ENCODE measurements around the gene PACRG.
"Not testable (repeated sequence)": the region's sequence is repeated elsewhere in the genome, so short reads cannot be mapped to it uniquely, and the experiment has no call there.

PACRG gene

GRCh38 chr6:162727322-162728182 is at the start of gene PACRG, which contains the start of gene PRKN:
TSS of gene PACRG (plus strand) at chr6:162727974.
TSS of gene PRKN (minus strand) at chr6:162727766.
- in situ Hi-C loops (cut with MboI; ENCODE audit: low sequenced_read_pairs): no loop called here

- in situ Hi-C loops (cut with MboI; ENCODE audit: low sequenced_read_pairs): not testable (repeated sequence)
Observed at GRCh38 chr6:162678896-162679295, 48.9 kb upstream of the PACRG start.

- in situ Hi-C loops (cut with MboI; ENCODE audit: low sequenced_read_pairs): no loop called here
Observed at GRCh38 chr6:162679681-162680080, 48.1 kb upstream of the PACRG start.

- in situ Hi-C loops (cut with MboI; ENCODE audit: low sequenced_read_pairs): no loop called here
Observed at GRCh38 chr6:162680367-162680766, 47.4 kb upstream of the PACRG start.

GRCh38 chr6:162680871-162681270 is 46.9 kb upstream of the PACRG start:
- in situ Hi-C loops (cut with MboI; ENCODE audit: low sequenced_read_pairs): no loop called here

- in situ Hi-C loops (cut with MboI; ENCODE audit: low sequenced_read_pairs): no loop called here
Observed at GRCh38 chr6:162681447-162681846, 46.3 kb upstream of the PACRG start.

- in situ Hi-C loops (cut with MboI; ENCODE audit: low sequenced_read_pairs): no loop called here
Observed at GRCh38 chr6:162683135-162683534, 44.6 kb upstream of the PACRG start.

- in situ Hi-C loops (cut with MboI; ENCODE audit: low sequenced_read_pairs): no loop called here
Observed at GRCh38 chr6:162684052-162684451, 43.7 kb upstream of the PACRG start.

- in situ Hi-C loops (cut with MboI; ENCODE audit: low sequenced_read_pairs): no loop called here
Observed at GRCh38 chr6:162684961-162685360, 42.8 kb upstream of the PACRG start.

- in situ Hi-C loops (cut with MboI; ENCODE audit: low sequenced_read_pairs): no loop called here
Observed at GRCh38 chr6:162685586-162685985, 42.2 kb upstream of the PACRG start.

- in situ Hi-C loops (cut with MboI; ENCODE audit: low sequenced_read_pairs): no loop called here
Observed at GRCh38 chr6:162688751-162689345, 38.9 kb upstream of the PACRG start.

GRCh38 chr6:162690158-162690557 is 37.6 kb upstream of the PACRG start:
- in situ Hi-C loops (cut with MboI; ENCODE audit: low sequenced_read_pairs): no loop called here

GRCh38 chr6:162697872-162698403 is 29.8 kb upstream of the PACRG start:
- in situ Hi-C loops (cut with MboI; ENCODE audit: low sequenced_read_pairs): no loop called here

GRCh38 chr6:162698440-162698839 is 29.3 kb upstream of the PACRG start:
- in situ Hi-C loops (cut with MboI; ENCODE audit: low sequenced_read_pairs): no loop called here

- in situ Hi-C loops (cut with MboI; ENCODE audit: low sequenced_read_pairs): no loop called here
Observed at GRCh38 chr6:162699961-162700360, 27.8 kb upstream of the PACRG start.

GRCh38 chr6:162700966-162701365 is 26.8 kb upstream of the PACRG start:
- in situ Hi-C loops (cut with MboI; ENCODE audit: low sequenced_read_pairs): no loop called here

- in situ Hi-C loops (cut with MboI; ENCODE audit: low sequenced_read_pairs): no loop called here
Observed at GRCh38 chr6:162701551-162701950, 26.2 kb upstream of the PACRG start.

- in situ Hi-C loops (cut with MboI; ENCODE audit: low sequenced_read_pairs): no loop called here
Observed at GRCh38 chr6:162702446-162702845, 25.3 kb upstream of the PACRG start.

- in situ Hi-C loops (cut with MboI; ENCODE audit: low sequenced_read_pairs): no loop called here
Observed at GRCh38 chr6:162704001-162704400, 23.8 kb upstream of the PACRG start.

GRCh38 chr6:162705736-162706135 is 22.0 kb upstream of the PACRG start:
- in situ Hi-C loops (cut with MboI; ENCODE audit: low sequenced_read_pairs): no loop called here

- in situ Hi-C loops (cut with MboI; ENCODE audit: low sequenced_read_pairs): no loop called here
Observed at GRCh38 chr6:162706232-162706631, 21.5 kb upstream of the PACRG start.

GRCh38 chr6:162708971-162709370 is 18.8 kb upstream of the PACRG start:
- in situ Hi-C loops (cut with MboI; ENCODE audit: low sequenced_read_pairs): no loop called here
